ENCODE data around the gene NOS1. TPM values are rescaled to one million over a fixed set of nuclear protein-coding genes. Genes with fewer than 3 reads are reported as not detected.

The NOS1 gene
- total and polyA plus RNA-seq, 2 donors (not counting 3 experiments of a cell fraction or from before 2014, with no cell fraction given) = not detected

- no TSS peak for BruUV-seq (replicated peaks)
Measured at GRCh38 chr12:117408161-117408791, 46.9 kb upstream of the NOS1 start.

More at GRCh38 chr12:117408161-117408791, 46.9 kb upstream of the NOS1 start:
- intact Hi-C loops (cut with micrococcal nuclease) = no loop called here
- FAIRE-seq (peak; percentile 35), DNase-seq (ENCODE audit: low read depth, low spot score) (peak; percentile 41)
- H3K36me3 ChIP-seq (ENCODE audit: control insufficient read depth in 2 of 2, extremely low read depth in 1 of 2, insufficient read depth in 2 of 2, low read length in 2 of 2) = no peaks in the 10 kb centered on the region
- H3K9me3 ChIP-seq (replicated peaks; ENCODE audit: control insufficient read depth, insufficient read depth, low read length) = no peaks in the 10 kb centered on the region
- TF ChIP-seq MAX (IDR thresholded peaks at IDR 0.05; ENCODE audit: insufficient read depth, insufficient read length) (no peak), MYC (IDR thresholded peaks at IDR 0.05; ENCODE audit: low read depth, low read length) (no peak), CTCF (IDR thresholded peaks at IDR 0.05; ENCODE audit: extremely low read depth in 1 of 2, insufficient read depth in 1 of 2, low read depth in 1 of 2, low read length in 2 of 2) (no peak), POLR2A (IDR thresholded peaks at IDR 0.05; ENCODE audit: low read depth, low read length) (no peak), FOS (IDR thresholded peaks at IDR 0.05; ENCODE audit: borderline replicate concordance, insufficient read depth, low read length) (no peak), JUN (IDR thresholded peaks at IDR 0.05; ENCODE audit: borderline replicate concordance, insufficient read depth, insufficient read length, low read depth) (no peak)
- H3K9me1 ChIP-seq (replicated peaks; ENCODE audit: control insufficient read depth, extremely low read depth, insufficient read depth, low read length) = no peaks in the 10 kb centered on the region
- no peaks in the 10 kb centered on the region for H3K79me2 ChIP-seq (ENCODE audit: control insufficient read depth, insufficient read depth, low read length)
- no peak overlapping the region for H3K9ac ChIP-seq (replicated peaks; ENCODE audit: extremely low read depth, insufficient read depth, low read length)
- ChIA-PET POLR2A (no interaction called here), CTCF (no interaction called here)
- H3K27me3 ChIP-seq (ENCODE audit: control insufficient read depth in 2 of 2, insufficient read depth in 2 of 2, low read length in 2 of 2) = no peaks in the 10 kb centered on the region
- H3K4me2 ChIP-seq (ENCODE audit: insufficient read depth, low read length) = no peak overlapping the region
- H3K4me1 ChIP-seq (ENCODE audit: control insufficient read depth, extremely low read depth, insufficient read depth, low read length) = no peaks in the 10 kb centered on the region
- H4K20me1 ChIP-seq (replicated peaks; ENCODE audit: control insufficient read depth, extremely low read depth, insufficient read depth, low read length) = no peaks in the 10 kb centered on the region
- H3K4me3 ChIP-seq (replicated peaks in 1 of 3; ENCODE audit: insufficient read depth in 1 of 3, low read depth in 1 of 3, low read length in 3 of 3) = no peak overlapping the region
- H3K27ac ChIP-seq (ENCODE audit: insufficient read depth, low read depth, low read length) = no peak overlapping the region
- peak overlapping the region; percentile 31 for H2AFZ ChIP-seq (ENCODE audit: low read depth, low read length)
- dilution Hi-C loops (cut with MboI; ENCODE audit: extremely low pct_ligation_motif_present, low sequenced_read_pairs) = no loop called here

Data from endothelial cell of umbilical vein (primary cell).